Measurements from ENCODE around the gene IFIT1.

- TF ChIP-seq, protein P1, sequence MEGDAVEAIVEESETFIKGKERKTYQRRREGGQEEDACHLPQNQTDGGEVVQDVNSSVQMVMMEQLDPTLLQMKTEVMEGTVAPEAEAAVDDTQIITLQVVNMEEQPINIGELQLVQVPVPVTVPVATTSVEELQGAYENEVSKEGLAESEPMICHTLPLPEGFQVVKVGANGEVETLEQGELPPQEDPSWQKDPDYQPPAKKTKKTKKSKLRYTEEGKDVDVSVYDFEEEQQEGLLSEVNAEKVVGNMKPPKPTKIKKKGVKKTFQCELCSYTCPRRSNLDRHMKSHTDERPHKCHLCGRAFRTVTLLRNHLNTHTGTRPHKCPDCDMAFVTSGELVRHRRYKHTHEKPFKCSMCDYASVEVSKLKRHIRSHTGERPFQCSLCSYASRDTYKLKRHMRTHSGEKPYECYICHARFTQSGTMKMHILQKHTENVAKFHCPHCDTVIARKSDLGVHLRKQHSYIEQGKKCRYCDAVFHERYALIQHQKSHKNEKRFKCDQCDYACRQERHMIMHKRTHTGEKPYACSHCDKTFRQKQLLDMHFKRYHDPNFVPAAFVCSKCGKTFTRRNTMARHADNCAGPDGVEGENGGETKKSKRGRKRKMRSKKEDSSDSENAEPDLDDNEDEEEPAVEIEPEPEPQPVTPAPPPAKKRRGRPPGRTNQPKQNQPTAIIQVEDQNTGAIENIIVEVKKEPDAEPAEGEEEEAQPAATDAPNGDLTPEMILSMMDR (IDR thresholded peaks at IDR 0.05 in 2 of 3, conservative IDR thresholded peaks at IDR 0.05 in 1 of 3; ENCODE audit: insufficient read depth in 2 of 3, low read depth in 1 of 3, low read length in 3 of 3), result no peak
- no peak for TF ChIP-seq ZBTB9 (CRISPR knock-in tag; IDR thresholded peaks at IDR 0.05)
- no peak for TF ChIP-seq ZNF174 (CRISPR knock-in tag; IDR thresholded peaks at IDR 0.05)
- TF ChIP-seq RAD21 (CRISPR knock-in tag; conservative IDR thresholded peaks at IDR 0.05 in 1 of 2, IDR thresholded peaks at IDR 0.05 in 1 of 2), result no peak
- no peak for TF ChIP-seq ZNF586 (CRISPR knock-in tag; conservative IDR thresholded peaks at IDR 0.05)
- TF ChIP-seq DLX4 (CRISPR knock-in tag; IDR thresholded peaks at IDR 0.05), result no peak
These were observed 48.3 kb upstream of the IFIT1 start for GRCh38 chr10:89344156-89344555.
